Ascending aorta (tissue), 2 donors: ENCODE results near the gene PARP16. TPM values are rescaled to one million over a fixed set of nuclear protein-coding genes. Genes with fewer than 3 reads are reported as not detected.

Experiments
- DNase-seq, 2 donors: peaks; one replicate each; pipeline ENCODE4 v3.0.0-alpha.2; 2019; ENCODE audit warnings: low spot score in 2 of 2
- H3K27ac ChIP-seq, 2 donors: fragments of 200-600 bp; sonication (generic); one replicate each; pipeline ENCODE4 v1.5.1; 2016 to 2017; ENCODE audit warnings: mild to moderate bottlenecking in 1 of 2
- H3K27me3 ChIP-seq: fragments of 200-600 bp; sonication (generic); one replicate; pipeline ENCODE4 v1.5.1; 2017
- H3K36me3 ChIP-seq, 2 donors: fragments of 200-600 bp; sonication (generic); one replicate each; pipeline ENCODE4 v1.5.1; 2016
- H3K4me1 ChIP-seq, 2 donors: fragments of 200-600 bp; sonication (generic); one replicate each; pipeline ENCODE4 v1.5.1; 2016 to 2017; ENCODE audit warnings: mild to moderate bottlenecking in 1 of 2
- H3K4me3 ChIP-seq, 2 donors: fragments of 200-600 bp; sonication (generic); one replicate each; pipeline ENCODE4 v1.5.1; 2016 to 2017; ENCODE audit warnings: mild to moderate bottlenecking in 1 of 2
- H3K9me3 ChIP-seq, 2 donors: fragments of 200-600 bp; sonication (generic); one replicate each; pipeline ENCODE4 v1.5.1; 2016
- CTCF ChIP-seq, 3 experiments: fragments of 200-600 bp in 2 of 3; fragments of 450-650 bp in 1 of 3; sonication (generic) in 2 of 3; IDR thresholded peaks; one replicate each; pipeline ENCODE4 v1.5.1; 2016 to 2019; ENCODE audit warnings: antibody characterized with exemption in 3 of 3, mild to moderate bottlenecking in 1 of 3, moderate library complexity in 1 of 3
- intact Hi-C: fragments of 100-400 bp; cut with DNase I; formaldehyde crosslinking; loops from one replicate; pipeline ENCODE4 v1.15.1; 2023
- total RNA-seq: library from RNA; depleted of rRNA; stranded (reverse); fragments of >200 nt; gene quantifications from one replicate; pipeline ENCODE4 v1.1.0, GENCODE V29; 2016

PARP16 gene
- total RNA-seq, 1 donor from 2014 or later = 2.9 TPM

GRCh38 chr15:65328506-65329287 lies 42.0 kb upstream of the PARP16 start:
- intact Hi-C loops = no loop called here
- Histone ChIP-seq H3K27ac (no peak overlapping the region), H3K36me3 (no peaks in the 10 kb centered on the region), H3K4me1 (no peaks in the 10 kb centered on the region), H3K4me3 (no peak overlapping the region), H3K9me3 (no peaks in the 10 kb centered on the region), H3K27me3 (no peaks in the 10 kb centered on the region)
- DNase-seq = no peak
- no peak for TF ChIP-seq CTCF (IDR thresholded peaks at IDR 0.05)

GRCh38 chr15:65327651-65328393 lies 41.1 kb upstream of the PARP16 start:
- no peak for DNase-seq
- H3K4me3 ChIP-seq = no peak overlapping the region
- no peaks in the 10 kb centered on the region for H3K4me1 ChIP-seq
- no peaks in the 10 kb centered on the region for H3K27me3 ChIP-seq
- no peaks in the 10 kb centered on the region for H3K36me3 ChIP-seq
- TF ChIP-seq CTCF (IDR thresholded peaks at IDR 0.05) = no peak
- no peaks in the 10 kb centered on the region for H3K9me3 ChIP-seq
- no peak overlapping the region for H3K27ac ChIP-seq
- intact Hi-C loops = no loop called here

DNA sequence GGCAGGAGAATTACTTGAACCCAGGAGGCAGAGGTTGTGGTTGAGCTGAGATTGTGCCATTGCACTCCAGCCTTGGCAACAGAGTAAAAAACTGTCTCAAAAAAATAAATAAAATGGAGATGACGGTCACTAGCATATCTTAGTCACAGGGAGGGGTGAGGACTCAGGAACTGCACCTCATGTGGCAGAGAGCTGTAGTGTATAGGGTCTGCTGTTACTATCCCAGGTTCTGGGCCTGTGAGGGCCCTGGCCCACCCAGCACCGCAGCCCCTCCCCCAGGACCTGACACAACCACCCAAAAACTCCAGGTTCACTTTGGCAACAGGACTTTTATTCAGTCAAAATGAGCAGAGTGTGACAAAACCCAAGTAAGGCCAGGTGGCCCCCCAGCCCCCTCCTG lies 40.1 kb upstream of the PARP16 start:
- no peak for TF ChIP-seq CTCF (IDR thresholded peaks at IDR 0.05)
- no peaks in the 10 kb centered on the region for H3K36me3 ChIP-seq
- no peaks in the 10 kb centered on the region for H3K9me3 ChIP-seq
- no peaks in the 10 kb centered on the region for H3K27me3 ChIP-seq
- no peak overlapping the region for H3K27ac ChIP-seq
- no peak overlapping the region for H3K4me3 ChIP-seq
- intact Hi-C loops = no loop called here
- H3K4me1 ChIP-seq = no peaks in the 10 kb centered on the region
- no peak for DNase-seq

DNA sequence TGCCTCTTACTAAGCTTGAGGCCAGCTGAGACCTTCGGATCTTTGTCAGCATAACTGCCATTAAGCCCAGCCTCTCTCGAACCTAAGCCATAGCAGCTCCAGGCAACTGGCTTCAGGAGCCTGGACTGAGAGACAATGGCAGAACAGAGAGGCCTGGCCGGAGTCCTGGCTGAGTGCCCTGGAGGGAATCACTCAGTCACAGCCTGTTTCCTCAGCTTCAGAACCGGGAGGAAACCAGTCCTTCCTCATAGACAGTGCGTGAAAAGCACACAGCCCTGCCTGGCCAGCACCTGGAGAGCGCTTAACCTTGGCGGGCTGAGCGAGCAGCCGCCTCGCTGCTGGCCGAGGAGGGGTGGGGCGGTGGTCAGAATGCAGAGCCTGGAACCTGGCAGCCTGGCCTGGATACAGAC lies 39.4 kb upstream of the PARP16 start:
- no peak for TF ChIP-seq CTCF (IDR thresholded peaks at IDR 0.05)
- Histone ChIP-seq H3K4me1 (no peaks in the 10 kb centered on the region), H3K9me3 (no peaks in the 10 kb centered on the region), H3K27me3 (no peaks in the 10 kb centered on the region), H3K36me3 (no peaks in the 10 kb centered on the region), H3K4me3 (no peak overlapping the region), H3K27ac (no peak overlapping the region)
- intact Hi-C loops = no loop called here
- no peak for DNase-seq

DNA sequence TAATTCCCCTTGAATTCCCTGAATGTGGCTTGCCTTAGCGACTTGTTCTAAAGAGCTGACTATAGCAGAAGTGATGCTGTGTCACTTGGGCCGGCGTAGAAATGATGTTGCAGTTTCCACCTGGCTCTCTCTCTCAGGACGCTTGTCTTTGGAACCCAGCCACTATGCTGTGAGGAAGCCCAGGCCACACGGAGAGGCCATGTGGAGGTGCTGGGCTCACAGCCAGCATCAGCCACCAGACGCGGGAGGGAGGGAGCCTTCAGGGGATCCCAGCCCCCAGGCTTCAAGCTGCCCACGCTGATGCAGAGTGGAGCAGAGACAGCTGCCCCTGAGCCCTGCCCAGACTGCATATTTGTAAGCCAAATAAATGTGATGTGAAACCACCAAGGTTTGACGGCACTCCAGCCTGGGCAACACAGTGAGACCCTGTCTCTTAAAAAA lies 36.4 kb upstream of the PARP16 start:
- DNase-seq = no peak

More for the DNA sequence above, 36.4 kb upstream of the PARP16 start:
- TF ChIP-seq CTCF (IDR thresholded peaks at IDR 0.05) = no peak
- no peak overlapping the region for H3K4me3 ChIP-seq
- H3K4me1 ChIP-seq = no peaks in the 10 kb centered on the region
- no peak overlapping the region for H3K27ac ChIP-seq
- H3K27me3 ChIP-seq = no peaks in the 10 kb centered on the region
- H3K36me3 ChIP-seq = no peaks in the 10 kb centered on the region
- H3K9me3 ChIP-seq = no peaks in the 10 kb centered on the region
- intact Hi-C loops = no loop called here
